Stomach (tissue), 4 donors: Measurements from ENCODE around the gene PTOV1.

ENCODE experiments used
- EP300 ChIP-seq: sonication (generic); formaldehyde crosslinking; IDR thresholded peaks from one replicate; pipeline ENCODE4 v1.6.1; 2017; ENCODE audit warnings: antibody characterized with exemption
- TF ChIP-seq, protein P1 (sequence below), 7 experiments: fragments of 450-650 bp in 4 of 7; fragments of 200-600 bp in 3 of 7; sonication (generic) in 3 of 7; IDR thresholded peaks; one replicate each; pipeline ENCODE4 v1.5.1; 2016 to 2019; ENCODE audit warnings: antibody characterized with exemption in 7 of 7, control low read depth in 2 of 7, mild to moderate bottlenecking in 1 of 7

DNA sequence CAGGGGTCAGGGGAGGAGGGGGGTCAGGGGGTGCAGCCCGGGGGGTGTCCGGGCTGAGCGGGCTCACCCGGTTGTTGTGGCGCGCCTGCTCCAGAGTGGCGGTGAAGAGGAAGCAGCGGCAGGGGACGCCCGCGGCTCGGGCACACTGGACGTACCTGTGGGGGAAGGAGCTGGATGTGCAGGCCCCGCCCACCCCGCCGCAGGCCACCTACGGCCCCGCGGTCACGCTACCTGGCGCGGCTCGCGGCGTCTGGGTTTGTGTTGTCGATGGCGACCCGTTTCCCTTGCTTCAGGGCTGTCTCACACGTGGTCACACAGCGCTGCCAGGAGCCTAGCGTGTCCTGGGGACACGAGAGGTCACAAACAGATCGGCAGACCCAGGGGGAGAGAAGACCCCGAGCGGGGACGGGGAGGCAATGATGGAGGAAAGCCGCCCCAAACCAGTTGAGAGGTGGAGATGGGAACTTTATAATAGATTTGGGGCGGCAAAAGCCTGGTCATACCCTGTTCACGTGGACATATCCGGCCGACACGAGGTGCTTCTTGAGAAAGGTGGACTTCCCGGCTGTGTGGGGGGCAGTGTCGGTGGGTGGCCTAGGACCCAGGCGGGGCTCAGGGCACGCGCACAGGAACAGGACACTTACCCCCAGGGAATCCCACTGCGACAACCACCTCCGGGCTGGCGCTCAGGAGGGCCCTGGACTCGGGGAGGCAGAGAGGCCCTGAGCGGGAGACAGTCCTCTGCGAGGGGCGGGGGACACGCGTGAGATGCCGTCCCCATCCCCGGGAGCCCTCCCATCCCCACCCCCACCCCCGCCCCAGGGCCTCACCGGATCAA lies 10.8 kb downstream of the PTOV1 start:
- TF ChIP-seq, protein P1, sequence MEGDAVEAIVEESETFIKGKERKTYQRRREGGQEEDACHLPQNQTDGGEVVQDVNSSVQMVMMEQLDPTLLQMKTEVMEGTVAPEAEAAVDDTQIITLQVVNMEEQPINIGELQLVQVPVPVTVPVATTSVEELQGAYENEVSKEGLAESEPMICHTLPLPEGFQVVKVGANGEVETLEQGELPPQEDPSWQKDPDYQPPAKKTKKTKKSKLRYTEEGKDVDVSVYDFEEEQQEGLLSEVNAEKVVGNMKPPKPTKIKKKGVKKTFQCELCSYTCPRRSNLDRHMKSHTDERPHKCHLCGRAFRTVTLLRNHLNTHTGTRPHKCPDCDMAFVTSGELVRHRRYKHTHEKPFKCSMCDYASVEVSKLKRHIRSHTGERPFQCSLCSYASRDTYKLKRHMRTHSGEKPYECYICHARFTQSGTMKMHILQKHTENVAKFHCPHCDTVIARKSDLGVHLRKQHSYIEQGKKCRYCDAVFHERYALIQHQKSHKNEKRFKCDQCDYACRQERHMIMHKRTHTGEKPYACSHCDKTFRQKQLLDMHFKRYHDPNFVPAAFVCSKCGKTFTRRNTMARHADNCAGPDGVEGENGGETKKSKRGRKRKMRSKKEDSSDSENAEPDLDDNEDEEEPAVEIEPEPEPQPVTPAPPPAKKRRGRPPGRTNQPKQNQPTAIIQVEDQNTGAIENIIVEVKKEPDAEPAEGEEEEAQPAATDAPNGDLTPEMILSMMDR (IDR thresholded peaks at IDR 0.05) = no peak
- no peak for TF ChIP-seq EP300
